Spinal cord (tissue), 10 donors: ENCODE measurements around the gene ZNF790. TPM values are rescaled to one million over a fixed set of nuclear protein-coding genes. Genes with fewer than 3 reads are reported as not detected.
"Not testable (repeated sequence)": the region's sequence is repeated elsewhere in the genome, so short reads cannot be mapped to it uniquely, and the experiment has no call there.

Experiments
- DNase-seq, 6 donors: peaks; one replicate each; pipeline versions ENCODE4 v3.0.0 to v3.0.0-alpha.2; 2013 to 2015; ENCODE audit warnings: low spot score in 6 of 6, low read depth in 4 of 6
- H3K27ac ChIP-seq: one replicate; pipeline ENCODE4 v1.5.1; 2013; ENCODE audit warnings: low read depth, low read length, control low read depth
- H3K27me3 ChIP-seq: one replicate; pipeline ENCODE4 v1.6.1; 2013; ENCODE audit warnings: low read length; ENCODE audit not compliant: control insufficient read depth, insufficient read depth
- H3K36me3 ChIP-seq: one replicate; pipeline ENCODE4 v1.6.1; 2013; ENCODE audit warnings: low read length; ENCODE audit not compliant: control insufficient read depth, insufficient read depth
- H3K4me1 ChIP-seq: one replicate; pipeline ENCODE4 v1.6.1; 2013; ENCODE audit warnings: low read length; ENCODE audit not compliant: control insufficient read depth, insufficient read depth
- H3K4me3 ChIP-seq: one replicate; pipeline ENCODE4 v1.5.1; 2013; ENCODE audit warnings: low read depth, low read length, control low read depth
- H3K9me3 ChIP-seq: one replicate; pipeline ENCODE4 v1.6.1; 2013; ENCODE audit warnings: low read length; ENCODE audit not compliant: control insufficient read depth, insufficient read depth
- WGBS: methylation state at CpG from one replicate; pipeline ENCODE4 v1.1.5; 2013; ENCODE audit warnings: missing lambda C conversion rate; ENCODE audit not compliant: insufficient coverage; 5-methylcytosine and 5-hydroxymethylcytosine counted together
- polyA plus RNA-seq, 2 donors: library from polyadenylated mRNA; unstranded; fragments of 120-200 nt; gene quantifications; one replicate each; pipeline ENCODE4 v1.2.1, GENCODE V29; 2013; ENCODE audit not compliant: insufficient read length in 2 of 2
- total RNA-seq, 2 donors: library from RNA; depleted of rRNA in 1 of 2; stranded (reverse); fragments of 120-200 nt in 1 of 2; fragments of >200 nt in 1 of 2; gene quantifications; one replicate each; pipeline versions ENCODE4 v1.2.3 to v1.2.4, GENCODE V29; 2013 to 2014
- donor health status: healthy.

Gene ZNF790
- total and polyA plus RNA-seq, 4 donors, result 9.8 to 17.1 (median 13.8) TPM

DNA sequence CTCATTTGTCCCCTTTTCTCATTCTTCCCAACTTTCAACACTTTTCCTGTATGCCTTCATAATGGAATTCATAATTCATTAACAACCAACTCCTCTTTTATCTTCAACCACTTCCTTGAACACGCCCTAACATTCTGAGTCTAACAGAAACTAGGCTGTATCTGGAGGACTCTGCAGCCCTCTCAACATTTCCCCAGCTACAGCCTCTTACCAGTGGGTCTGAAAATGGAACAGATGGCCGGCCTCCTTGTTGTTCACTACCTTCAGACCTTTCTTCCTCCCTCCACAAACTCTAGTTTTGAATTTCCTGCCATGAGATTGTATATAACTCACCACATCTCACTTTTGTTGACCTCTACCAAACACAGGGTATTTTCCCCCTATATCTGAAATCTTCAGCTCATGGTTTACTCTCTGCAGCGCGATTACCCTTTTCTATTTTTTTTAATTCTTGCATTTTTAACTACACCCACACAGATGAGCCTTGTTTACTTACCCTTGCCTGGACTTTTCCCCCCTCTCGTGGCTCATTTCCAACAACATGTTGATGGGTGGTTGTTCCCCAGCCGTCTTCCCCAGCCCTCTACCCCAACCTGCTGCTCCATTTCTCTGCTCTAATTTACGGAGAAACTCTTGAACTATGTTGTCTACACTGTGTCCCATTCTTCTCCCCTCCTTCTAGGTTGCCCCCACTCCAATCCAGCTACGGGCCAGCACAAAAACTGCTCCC lies 846 bp downstream of the ZNF790 start:
- Histone ChIP-seq H3K9me3 (peaks cover 14% of the 10 kb centered on the region), H3K27me3 (no peaks in the 10 kb centered on the region), H3K36me3 (peaks cover 4% of the 10 kb centered on the region), H3K4me1 (peaks cover 4% of the 10 kb centered on the region), H3K27ac (peak overlapping the region; percentile 94), H3K4me3 (peak overlapping the region; percentile 92)
- 37% methylated on average over 4 of the region's 8 CpGs for WGBS
- DNase-seq, result peak in 1 of 6 donors; percentile 1

- Histone ChIP-seq H3K9me3 (peaks cover 34% of the 10 kb centered on the region), H3K36me3 (peaks cover 8% of the 10 kb centered on the region), H3K27me3 (no peaks in the 10 kb centered on the region), H3K4me1 (no peaks in the 10 kb centered on the region), H3K4me3 (no peak overlapping the region), H3K27ac (no peak overlapping the region)
- WGBS, result no CpG with 5 or more reads among the region's 2 CpGs
- DNase-seq, result no peak
Observed at GRCh38 chr19:36833430-36833829, 4.8 kb downstream of the ZNF790 start.

GRCh38 chr19:36821758-36822157 lies 16.4 kb downstream of the ZNF790 start:
- 92% methylated on average over 5 of the region's 5 CpGs for WGBS
- peaks cover 43% of the 10 kb centered on the region for H3K36me3 ChIP-seq
- H3K27ac ChIP-seq, result no peak overlapping the region
- DNase-seq, result no peak
- peaks cover 31% of the 10 kb centered on the region for H3K9me3 ChIP-seq
- H3K27me3 ChIP-seq, result no peaks in the 10 kb centered on the region
- no peak overlapping the region for H3K4me3 ChIP-seq
- no peaks in the 10 kb centered on the region for H3K4me1 ChIP-seq

GRCh38 chr19:36819130-36819630 lies 19.0 kb downstream of the ZNF790 start:
- peaks cover 43% of the 10 kb centered on the region for H3K36me3 ChIP-seq
- DNase-seq, result no peak
- peaks cover 43% of the 10 kb centered on the region for H3K9me3 ChIP-seq
- no CpG with 5 or more reads among the region's 7 CpGs for WGBS
- no peak overlapping the region for H3K4me3 ChIP-seq
- H3K27ac ChIP-seq, result no peak overlapping the region
- H3K4me1 ChIP-seq, result no peaks in the 10 kb centered on the region
- H3K27me3 ChIP-seq, result no peaks in the 10 kb centered on the region

- no peak overlapping the region for H3K4me3 ChIP-seq
- H3K9me3 ChIP-seq, result peaks cover 3% of the 10 kb centered on the region
- no peaks in the 10 kb centered on the region for H3K27me3 ChIP-seq
- peaks cover 12% of the 10 kb centered on the region for H3K36me3 ChIP-seq
- no peak for DNase-seq
- H3K27ac ChIP-seq, result no peak overlapping the region
- no peaks in the 10 kb centered on the region for H3K4me1 ChIP-seq
Observed at GRCh38 chr19:36807029-36807428, 31.2 kb downstream of the ZNF790 start.

DNA sequence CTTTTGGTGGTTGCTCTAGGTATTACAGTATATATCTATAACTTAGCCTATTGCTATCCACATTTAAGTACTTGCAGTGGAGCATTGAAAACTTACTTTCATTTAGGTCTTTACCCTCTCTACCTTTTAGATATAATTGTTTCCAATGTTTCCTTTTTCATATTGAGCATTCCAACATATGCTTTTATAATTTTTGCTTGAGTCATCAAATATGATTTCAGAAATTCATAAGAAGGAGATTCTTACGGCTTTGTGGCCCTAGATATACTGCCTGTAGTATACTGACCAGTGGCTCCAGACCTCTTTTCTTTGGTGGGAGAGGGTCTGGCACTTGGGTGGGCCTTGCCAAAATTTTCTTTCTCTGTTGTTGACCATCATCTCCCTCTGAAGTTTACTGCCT lies 32.8 kb downstream of the ZNF790 start:
- H3K4me3 ChIP-seq, result no peak overlapping the region
- H3K36me3 ChIP-seq, result peaks cover 14% of the 10 kb centered on the region
- no peaks in the 10 kb centered on the region for H3K4me1 ChIP-seq
- H3K9me3 ChIP-seq, result no peaks in the 10 kb centered on the region
- DNase-seq, result no peak
- 100% methylated on average over 1 of the region's 1 CpG for WGBS
- H3K27ac ChIP-seq, result no peak overlapping the region
- no peaks in the 10 kb centered on the region for H3K27me3 ChIP-seq

- Histone ChIP-seq H3K27me3 (no peaks in the 10 kb centered on the region), H3K9me3 (peaks cover 3% of the 10 kb centered on the region), H3K4me3 (peak overlapping the region; percentile 77), H3K36me3 (peaks cover 8% of the 10 kb centered on the region), H3K4me1 (peaks cover 9% of the 10 kb centered on the region), H3K27ac (peak overlapping the region; percentile 60)
- 0% methylated on average over 4 of the region's 9 CpGs for WGBS
- no peak for DNase-seq
Observed at GRCh38 chr19:36797786-36798108, 40.4 kb downstream of the ZNF790 start.

- Histone ChIP-seq H3K4me3 (peak overlapping the region; percentile 77), H3K36me3 (peaks cover 2% of the 10 kb centered on the region), H3K27ac (peak overlapping the region; percentile 67), H3K9me3 (peaks cover 3% of the 10 kb centered on the region), H3K27me3 (no peaks in the 10 kb centered on the region), H3K4me1 (peaks cover 9% of the 10 kb centered on the region)
- no peak for DNase-seq
- 5% methylated on average over 15 of the region's 19 CpGs for WGBS
Observed at GRCh38 chr19:36796714-36796992, 41.5 kb downstream of the ZNF790 start.

DNA sequence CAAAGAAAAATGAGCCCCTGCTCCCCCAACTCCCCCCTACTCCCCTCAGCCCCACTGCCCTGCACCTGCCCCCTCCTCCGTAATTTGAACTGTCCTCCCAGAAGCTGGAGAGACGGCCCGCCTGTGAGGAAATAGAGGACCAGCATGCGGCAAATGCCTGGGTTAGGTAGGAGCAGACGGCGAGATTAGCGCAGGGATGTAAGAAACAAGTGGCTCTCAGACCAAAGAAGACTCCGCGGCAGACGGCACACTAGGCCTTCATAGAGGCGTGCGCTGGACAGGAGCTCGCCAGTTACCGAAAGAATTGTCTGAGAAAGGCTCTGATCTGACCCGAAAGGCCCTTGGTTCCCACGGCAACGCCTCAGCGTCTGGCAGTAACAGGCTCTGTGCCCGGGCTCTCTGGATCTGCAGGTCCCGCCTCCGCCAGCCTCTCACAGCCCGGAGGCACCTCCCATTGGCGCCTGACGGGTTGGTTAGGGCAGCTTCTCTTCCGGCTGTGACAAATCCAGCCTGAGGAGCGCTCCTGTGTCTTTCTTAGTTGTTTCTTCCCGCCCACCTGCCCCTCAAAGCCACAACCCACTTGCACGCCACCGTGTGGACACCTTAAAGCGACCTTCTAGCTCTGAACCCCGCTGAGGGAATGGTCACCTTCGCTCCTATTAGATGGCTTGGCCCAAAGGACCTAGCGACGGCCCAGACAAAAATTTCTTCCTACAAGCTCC lies 46.6 kb downstream of the ZNF790 start:
- not testable (repeated sequence) for H3K36me3 ChIP-seq, H3K9me3 ChIP-seq, H3K4me1 ChIP-seq, H3K4me3 ChIP-seq, H3K27me3 ChIP-seq, H3K27ac ChIP-seq
- 5% methylated on average over 22 of the region's 34 CpGs for WGBS
- DNase-seq, result peak in 2 of 6 donors; percentile 20 to 25

- H3K4me3 ChIP-seq, result peak overlapping the region; percentile 12
- WGBS, result 11% methylated on average over 30 of the region's 38 CpGs
- peaks cover 5% of the 10 kb centered on the region for H3K36me3 ChIP-seq
- peak in 2 of 6 donors; percentile 55 to 66 for DNase-seq
- no peak overlapping the region for H3K27ac ChIP-seq
- no peaks in the 10 kb centered on the region for H3K9me3 ChIP-seq
- H3K27me3 ChIP-seq, result no peaks in the 10 kb centered on the region
- peaks cover 20% of the 10 kb centered on the region for H3K4me1 ChIP-seq
Observed at GRCh38 chr19:36775768-36776167, 62.4 kb downstream of the ZNF790 start.
